Cortex of kidney (tissue), 1 donor: ENCODE measurements around the gene PARP15.
"Not testable (repeated sequence)": the region's sequence is repeated elsewhere in the genome, so short reads cannot be mapped to it uniquely, and the experiment has no call there.

Experiments
- DNase-seq: peaks from one replicate; lab custom pipeline; 2025; lab: John Stamatoyannopoulos, UW

PARP15 gene

DNA sequence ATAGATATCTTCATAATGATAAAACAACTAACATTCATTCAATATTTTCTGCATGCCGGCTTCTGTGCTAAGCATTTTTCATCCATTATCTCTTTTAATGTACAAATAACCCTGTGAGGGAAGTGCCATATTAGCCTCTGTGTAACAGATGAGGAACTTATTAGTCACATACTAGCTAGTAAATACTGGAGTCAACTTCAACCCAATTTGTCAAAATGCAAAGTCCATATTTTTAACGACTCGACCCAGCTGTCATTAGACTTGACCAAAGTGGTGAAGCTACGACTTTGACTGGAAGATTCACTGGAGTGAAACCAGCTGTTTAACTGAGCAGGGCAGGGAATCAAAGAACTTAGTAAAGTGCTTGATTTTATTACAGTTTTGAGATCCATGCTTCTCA lies 41.6 kb downstream of the PARP15 start:
- DNase-seq, result no peak

DNA sequence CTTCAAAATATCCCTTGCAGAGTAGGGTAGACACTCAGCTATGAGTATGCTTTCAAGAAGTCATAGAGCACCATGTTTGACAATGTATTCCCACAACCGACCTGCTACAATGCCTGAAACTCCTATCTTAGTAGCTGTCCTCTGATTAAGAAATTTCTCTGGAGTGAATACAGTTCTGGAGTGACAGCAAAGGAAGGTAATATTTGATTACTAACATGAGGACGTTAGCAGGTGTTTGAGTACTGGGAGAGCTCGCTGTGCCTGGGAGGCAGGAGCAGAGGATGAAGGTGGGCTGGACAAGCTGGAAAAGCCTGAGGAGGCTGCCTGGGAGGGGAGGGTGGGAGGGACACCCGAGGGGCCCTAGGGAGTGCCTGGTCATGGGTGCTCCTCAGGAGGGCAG lies 42.9 kb downstream of the PARP15 start:
- DNase-seq, result no peak

- DNase-seq, result no peak
Measured at GRCh38 chr3:122621112-122621511, 43.7 kb downstream of the PARP15 start.

- DNase-seq, result no peak
Measured at GRCh38 chr3:122623031-122623829, 45.8 kb downstream of the PARP15 start.

- no peak for DNase-seq
Measured at GRCh38 chr3:122626515-122627180, 49.2 kb downstream of the PARP15 start.

- DNase-seq, result no peak
Measured at GRCh38 chr3:122627301-122627700, 49.9 kb downstream of the PARP15 start.

- DNase-seq, result no peak
Measured at GRCh38 chr3:122628567-122628966, 51.1 kb downstream of the PARP15 start.

DNA sequence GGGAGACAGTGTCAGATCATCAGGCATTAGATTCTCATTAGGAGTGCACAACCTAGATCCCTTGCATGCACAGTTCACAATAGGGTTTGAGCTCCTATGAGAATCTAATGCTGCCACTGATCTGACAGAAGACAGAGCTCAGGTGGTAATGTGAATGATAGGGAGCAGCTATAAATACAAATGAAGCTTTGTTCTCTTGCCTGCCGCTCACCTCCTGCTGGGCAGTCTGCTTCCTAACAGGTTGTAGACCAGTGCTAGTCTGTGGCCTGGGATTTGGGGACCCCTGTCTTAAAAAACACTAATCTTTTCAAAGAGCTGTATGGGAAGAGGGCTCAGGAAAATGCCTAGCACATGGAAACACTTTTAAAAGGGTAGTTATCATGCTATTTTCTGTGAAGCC lies 52.3 kb downstream of the PARP15 start:
- DNase-seq, result no peak

DNA sequence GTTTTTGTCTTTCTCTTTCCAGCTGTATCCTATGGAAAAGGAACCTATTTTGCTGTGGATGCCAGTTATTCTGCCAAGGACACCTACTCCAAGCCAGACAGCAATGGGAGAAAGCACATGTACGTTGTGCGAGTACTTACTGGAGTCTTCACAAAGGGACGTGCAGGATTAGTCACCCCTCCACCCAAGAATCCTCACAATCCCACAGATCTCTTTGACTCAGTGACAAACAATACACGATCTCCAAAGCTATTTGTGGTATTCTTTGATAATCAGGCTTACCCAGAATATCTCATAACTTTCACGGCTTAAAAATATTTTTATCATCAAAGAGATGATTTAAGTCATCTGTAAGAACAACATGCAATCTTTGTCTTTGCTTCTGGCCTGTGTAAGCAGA lies 58.3 kb downstream of the PARP15 start:
- no peak for DNase-seq

GRCh38 chr3:122636697-122637096 lies 59.2 kb downstream of the PARP15 start:
- no peak for DNase-seq

- DNase-seq, result no peak
Measured at GRCh38 chr3:122640437-122640999, 63.1 kb downstream of the PARP15 start.

DNA sequence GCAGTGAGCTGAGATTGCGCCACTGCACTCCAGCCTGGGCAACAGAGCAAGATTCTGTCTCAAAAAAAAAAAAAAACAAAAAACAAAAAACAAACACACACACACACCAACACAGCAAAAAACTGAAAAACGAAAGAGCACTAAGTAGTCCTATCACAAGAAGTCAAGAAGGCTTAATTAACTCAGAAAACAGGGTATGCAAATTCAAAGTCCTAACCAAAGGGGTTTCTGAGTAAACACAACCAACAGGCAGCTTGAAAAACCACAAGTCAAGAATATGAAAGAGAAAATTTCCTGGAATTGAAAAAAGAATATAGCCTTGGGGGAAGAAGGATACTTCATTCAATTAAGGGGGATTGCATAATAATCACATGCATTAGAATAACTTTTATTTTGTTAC lies 65.5 kb downstream of the PARP15 start:
- no peak for DNase-seq

GRCh38 chr3:122646146-122646988 lies 68.9 kb downstream of the PARP15 start:
- no peak for DNase-seq

- not testable (repeated sequence) for DNase-seq
Measured at GRCh38 chr3:122651233-122651907, 73.9 kb downstream of the PARP15 start.

GRCh38 chr3:122651962-122652361 lies 74.5 kb downstream of the PARP15 start:
- not testable (repeated sequence) for DNase-seq

DNA sequence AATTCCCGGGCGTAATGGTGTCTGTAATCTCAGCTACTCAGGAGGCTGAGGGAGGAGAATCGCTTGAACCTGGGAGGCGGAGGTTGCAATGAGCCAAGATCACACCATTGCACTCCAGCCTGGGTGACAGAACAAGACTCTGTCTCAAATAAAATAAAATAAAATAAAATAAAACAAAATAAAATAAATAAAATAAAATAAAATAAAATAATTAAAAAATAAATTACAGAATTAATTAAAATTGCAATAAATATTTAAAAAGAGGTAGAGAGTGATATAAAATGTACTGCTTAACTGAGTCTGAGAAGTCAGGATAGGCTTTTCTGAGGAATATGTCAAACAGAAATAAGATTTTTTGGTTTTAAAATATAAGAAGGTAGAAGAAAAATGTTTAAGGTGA lies 80.9 kb downstream of the PARP15 start:
- not testable (repeated sequence) for DNase-seq

DNA sequence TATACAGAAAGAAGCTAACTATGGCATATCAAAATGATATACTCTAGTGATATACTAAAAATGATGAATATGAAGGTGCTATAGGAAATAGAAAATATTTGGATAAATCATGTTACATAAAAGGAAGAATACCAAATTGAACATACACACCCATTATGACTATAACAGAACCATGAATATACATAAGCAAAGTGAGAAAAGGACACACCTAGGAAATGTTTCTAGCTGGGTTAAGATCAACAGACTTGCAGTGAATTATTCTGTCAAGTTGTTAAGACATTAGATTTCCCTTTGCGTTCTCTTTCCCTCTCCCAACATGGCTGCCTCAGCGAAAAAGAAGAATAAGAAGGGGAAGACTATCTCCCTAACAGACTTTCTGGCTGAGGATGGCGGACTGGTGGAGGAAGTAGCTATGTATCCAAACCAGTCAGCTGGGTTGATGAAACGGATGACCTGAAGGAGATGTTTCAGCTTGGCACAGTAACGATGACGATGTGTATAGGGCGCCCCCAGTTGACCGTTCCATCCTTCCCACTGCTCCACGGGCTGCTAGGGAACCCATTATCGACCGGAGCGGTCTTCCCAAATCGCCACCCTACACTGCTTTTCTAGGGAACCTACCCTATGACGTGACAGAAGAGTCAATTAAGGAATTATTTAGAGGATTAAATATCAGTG lies 83.0 kb downstream of the PARP15 start:
- no peak for DNase-seq

GRCh38 chr3:122661633-122662032 lies 84.2 kb downstream of the PARP15 start:
- no peak for DNase-seq

DNA sequence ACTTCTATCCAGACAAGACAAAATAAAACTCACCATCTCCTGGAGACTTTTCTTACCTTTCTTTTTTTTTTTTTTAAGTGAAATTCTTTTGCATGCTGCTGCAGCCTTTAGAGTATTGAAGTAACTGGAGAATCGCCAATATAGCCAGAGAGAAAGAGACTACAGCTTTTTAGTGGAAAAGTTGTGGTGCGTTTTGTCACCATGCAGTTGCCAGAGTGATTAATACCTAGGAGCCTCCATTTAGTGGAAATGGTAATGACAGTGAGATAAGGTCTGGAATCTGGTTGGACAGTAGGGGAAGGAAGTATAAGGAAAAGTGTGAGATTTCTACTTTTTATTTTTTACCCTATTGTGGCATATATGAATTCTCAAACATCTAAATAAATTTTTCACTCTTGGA lies 85.1 kb downstream of the PARP15 start:
- DNase-seq, result no peak

DNA sequence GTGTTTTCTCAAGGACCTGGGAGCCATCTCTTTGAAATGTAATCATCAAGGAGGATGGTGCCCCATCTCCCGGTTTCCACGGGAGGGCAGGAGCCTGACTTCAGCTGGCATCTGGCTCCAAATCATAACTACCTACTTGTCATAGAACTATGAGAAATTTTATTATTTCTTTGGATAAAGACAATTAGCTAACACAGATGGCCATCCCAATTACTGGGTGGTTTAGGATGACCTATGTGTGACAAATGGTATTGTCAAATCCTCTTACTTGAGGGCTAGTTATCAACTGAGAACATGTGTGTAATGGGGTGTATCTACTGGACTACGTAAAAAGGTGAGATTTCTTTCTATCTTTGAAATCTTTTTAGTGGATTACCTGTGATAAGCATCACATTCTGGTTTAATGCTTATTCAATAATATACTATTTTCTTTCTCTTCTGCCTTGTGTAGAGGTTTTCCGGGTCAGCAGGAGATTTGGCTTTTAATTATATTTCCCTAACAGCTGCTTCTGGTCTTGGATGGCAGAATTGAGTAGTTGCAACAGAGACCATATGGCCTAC lies 87.9 kb downstream of the PARP15 start:
- no peak for DNase-seq

GRCh38 chr3:122665881-122666280 lies 88.4 kb downstream of the PARP15 start:
- no peak for DNase-seq
